ENCODE data around the gene TTC21B.

The TTC21B gene

DNA sequence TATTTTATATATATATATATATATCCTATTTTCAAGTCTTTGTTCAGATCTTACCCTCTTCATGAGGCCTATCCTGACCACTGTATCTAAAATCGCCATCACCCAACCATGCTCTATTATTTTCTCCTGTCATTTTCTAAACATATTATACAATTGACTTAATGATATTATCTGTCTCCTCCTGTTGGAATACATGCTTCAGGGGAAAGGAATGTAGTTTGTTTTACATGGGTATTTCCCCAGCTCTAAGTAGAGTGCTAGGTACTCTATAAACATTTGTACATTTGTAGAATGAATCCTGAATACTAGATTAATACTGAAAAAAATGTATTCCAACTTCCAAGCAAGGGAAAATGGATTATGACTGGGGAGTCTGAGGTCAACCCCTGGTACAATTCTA is 26.2 kb downstream of the TTC21B start:
- DNase-seq (ENCODE audit: low read depth in 2 of 2, low spot score in 1 of 2), result no peak

GRCh38 chr2:165924946-165925345 is 28.6 kb downstream of the TTC21B start:
- no peak for DNase-seq (ENCODE audit: low read depth in 2 of 2, low spot score in 1 of 2)

DNA sequence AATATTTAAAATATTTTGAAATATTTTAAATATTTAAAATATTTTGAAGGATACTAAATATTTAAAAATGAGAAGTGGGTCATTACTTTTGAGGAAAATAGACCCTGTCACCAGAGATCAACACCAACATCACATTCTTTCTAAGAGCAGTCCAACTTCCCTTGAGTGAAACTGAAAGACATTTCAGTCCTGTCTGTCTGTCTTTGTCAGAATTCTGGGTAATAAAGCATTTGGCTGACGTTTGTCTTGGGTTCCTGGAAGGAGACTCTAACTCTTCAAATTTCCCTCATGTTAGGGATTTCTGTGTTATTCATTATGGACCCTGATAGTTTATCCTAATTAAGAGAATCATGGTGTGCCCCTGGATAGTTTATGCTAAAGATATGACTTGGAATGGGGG is 32.8 kb downstream of the TTC21B start:
- DNase-seq (ENCODE audit: low read depth in 2 of 2, low spot score in 1 of 2), result no peak

- DNase-seq (ENCODE audit: low read depth in 2 of 2, low spot score in 1 of 2), result no peak
Measured at GRCh38 chr2:165913636-165914035, 39.9 kb downstream of the TTC21B start.

GRCh38 chr2:165911981-165912380 is 41.6 kb downstream of the TTC21B start:
- DNase-seq (ENCODE audit: low read depth in 2 of 2, low spot score in 1 of 2), result no peak

- DNase-seq (ENCODE audit: low read depth in 2 of 2, low spot score in 1 of 2), result no peak
Measured at GRCh38 chr2:165911231-165911630, 42.3 kb downstream of the TTC21B start.

DNA sequence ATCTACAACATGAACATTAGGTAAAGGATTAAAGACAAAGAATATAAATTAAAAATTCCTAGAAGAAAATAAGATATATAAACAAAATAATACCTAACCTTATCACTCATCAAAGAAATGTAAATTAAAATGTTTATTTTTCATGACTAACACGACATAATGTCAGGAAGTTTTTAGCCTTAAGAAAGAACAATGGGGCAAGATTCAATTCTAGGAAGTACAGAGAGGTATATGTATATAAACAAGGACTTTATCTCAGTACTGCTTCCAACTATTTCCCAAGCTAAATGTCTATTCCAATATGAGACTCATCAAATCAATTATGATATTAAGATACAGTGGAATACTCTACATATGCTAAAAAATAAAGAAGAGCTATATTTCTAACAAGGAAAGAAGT is 44.1 kb downstream of the TTC21B start:
- no peak for DNase-seq (ENCODE audit: low read depth in 2 of 2, low spot score in 1 of 2)

DNA sequence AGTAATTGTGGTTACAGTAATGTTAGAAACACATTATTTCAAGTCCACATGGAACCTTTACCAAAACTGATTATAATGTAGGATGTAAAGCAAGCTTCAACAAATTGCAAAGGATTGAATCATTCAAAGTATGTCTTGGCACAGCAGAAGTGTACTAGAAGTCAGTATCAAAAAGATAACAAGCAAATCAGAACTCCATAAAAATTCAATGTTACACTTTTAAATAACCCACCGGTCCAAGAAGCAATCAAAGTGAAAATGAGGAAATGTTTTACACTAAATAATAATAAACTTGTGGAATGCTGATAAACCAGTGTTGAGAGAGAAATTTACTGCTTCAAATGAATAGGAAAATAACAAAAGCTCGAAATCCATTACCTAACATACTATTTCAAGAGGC is 47.7 kb downstream of the TTC21B start:
- DNase-seq (ENCODE audit: low read depth in 2 of 2, low spot score in 1 of 2), result no peak

GRCh38 chr2:165905269-165905668 is 48.3 kb downstream of the TTC21B start:
- no peak for DNase-seq (ENCODE audit: low read depth in 2 of 2, low spot score in 1 of 2)

DNA sequence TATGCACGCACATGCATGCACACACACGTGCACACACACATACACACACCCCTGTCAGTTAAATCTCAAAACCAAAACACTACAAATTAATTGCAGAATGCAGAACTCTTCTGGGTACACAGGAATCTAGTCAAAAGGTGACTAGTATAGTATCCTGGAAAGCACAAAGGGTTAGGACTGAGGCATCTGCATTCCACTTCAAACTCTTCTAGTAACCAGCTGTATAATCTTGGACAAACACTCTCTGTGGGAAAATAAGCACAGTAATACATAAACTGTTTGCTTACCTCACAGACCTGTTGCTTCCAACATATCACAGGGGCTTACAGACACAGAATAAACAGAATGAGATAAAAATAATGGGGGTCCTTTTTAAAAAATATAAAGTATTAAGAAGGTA is 49.1 kb downstream of the TTC21B start:
- no peak for DNase-seq (ENCODE audit: low read depth in 2 of 2, low spot score in 1 of 2)

DNA sequence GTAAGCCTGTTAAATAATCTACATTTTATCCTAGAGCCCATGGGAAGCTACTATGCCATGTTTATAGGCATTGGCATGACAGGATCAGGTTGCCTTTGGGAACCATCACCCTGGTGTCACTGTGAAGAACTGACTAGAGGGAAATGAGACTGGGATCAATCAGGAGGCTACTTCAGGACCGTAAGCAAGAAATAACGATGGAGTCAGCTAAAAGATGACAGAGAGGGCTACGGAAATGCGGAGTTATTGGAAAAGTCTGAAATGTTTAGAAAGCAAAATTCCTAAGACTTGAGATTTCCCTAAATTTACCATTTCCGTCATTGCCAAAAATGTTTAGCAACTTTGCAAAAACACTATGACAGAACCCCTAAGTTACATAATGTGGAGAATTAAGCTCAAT is 50.2 kb downstream of the TTC21B start:
- no peak for DNase-seq (ENCODE audit: low read depth in 2 of 2, low spot score in 1 of 2)

- no peak for DNase-seq (ENCODE audit: low read depth in 2 of 2, low spot score in 1 of 2)
Measured at GRCh38 chr2:165902934-165903333, 50.6 kb downstream of the TTC21B start.

DNA sequence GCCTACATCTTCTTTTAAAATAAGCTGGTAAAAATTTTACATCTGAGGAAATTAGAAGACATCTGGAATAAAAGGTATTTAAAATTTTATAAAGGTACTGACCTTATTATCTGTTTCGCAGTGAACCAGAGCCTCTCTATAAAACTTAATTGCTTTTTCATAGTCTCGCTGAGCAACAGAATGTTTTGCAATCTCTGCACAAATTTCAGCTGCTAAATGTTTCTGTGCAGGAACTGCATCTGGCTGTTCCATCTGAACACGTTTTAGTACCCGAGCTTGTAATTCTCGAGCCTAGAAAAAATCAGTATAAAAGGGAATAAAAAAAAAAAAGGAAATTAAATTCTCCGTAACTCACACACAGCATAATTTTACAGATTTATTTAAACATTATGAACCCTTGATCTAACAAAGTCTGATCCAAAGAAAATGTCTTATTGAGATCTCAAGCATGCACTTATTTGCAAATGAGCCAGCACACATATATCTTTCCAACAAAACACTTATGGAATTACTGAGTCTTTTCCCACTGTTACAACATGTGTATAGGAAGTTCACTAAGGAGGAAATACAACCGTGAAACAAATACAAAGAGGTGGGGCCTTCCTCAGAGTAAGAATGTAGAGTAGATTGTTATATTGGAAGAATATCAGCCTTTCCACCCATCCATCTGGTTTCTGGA is 51.8 kb downstream of the TTC21B start:
- no peak for DNase-seq (ENCODE audit: low read depth in 2 of 2, low spot score in 1 of 2)

DNA sequence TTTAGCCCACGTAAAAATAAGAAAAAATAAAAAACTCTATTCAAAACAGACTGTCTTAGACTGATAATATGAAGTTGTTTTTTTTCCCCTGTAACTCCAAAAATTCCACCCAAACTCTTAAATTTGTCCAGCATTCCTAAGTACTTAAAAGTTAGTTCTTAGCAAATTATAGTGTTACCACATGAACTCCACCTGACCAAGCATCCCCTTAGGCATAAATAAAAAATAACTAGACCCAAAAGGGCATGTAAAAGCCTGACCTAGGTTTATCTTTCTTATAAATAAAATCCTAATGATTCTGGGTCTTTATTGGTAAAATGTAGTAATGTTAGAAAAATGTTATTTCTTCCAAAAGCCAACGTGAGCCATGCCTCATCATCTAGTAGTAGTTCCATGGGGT is 54.3 kb downstream of the TTC21B start:
- DNase-seq (ENCODE audit: low read depth in 2 of 2, low spot score in 1 of 2), result no peak

GRCh38 chr2:165898381-165898780 is 55.2 kb downstream of the TTC21B start:
- DNase-seq (ENCODE audit: low read depth in 2 of 2, low spot score in 1 of 2), result no peak

DNA sequence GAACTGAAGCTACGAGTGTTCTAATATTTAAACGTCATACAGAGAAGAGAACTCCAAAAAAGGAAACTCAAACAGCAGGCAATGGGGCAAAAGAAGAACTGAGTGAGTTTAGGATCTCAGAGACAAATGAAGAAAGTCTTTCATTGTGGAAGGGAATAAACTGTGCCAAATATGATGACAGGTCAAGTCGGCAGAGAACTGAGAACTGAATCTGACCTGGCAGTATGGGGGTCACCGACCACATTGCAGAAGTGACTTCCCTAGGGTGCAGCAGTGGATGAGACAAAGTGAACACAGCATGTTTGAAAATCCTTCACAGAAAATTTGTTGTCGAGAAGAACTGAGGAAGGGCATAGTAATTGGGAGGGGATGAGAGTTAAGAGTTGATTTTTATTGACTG is 55.9 kb downstream of the TTC21B start:
- DNase-seq (ENCODE audit: low read depth in 2 of 2, low spot score in 1 of 2), result no peak

GRCh38 chr2:165897074-165897473 is 56.5 kb downstream of the TTC21B start:
- no peak for DNase-seq (ENCODE audit: low read depth in 2 of 2, low spot score in 1 of 2)

GRCh38 chr2:165895974-165896373 is 57.6 kb downstream of the TTC21B start:
- no peak for DNase-seq (ENCODE audit: low read depth in 2 of 2, low spot score in 1 of 2)

DNA sequence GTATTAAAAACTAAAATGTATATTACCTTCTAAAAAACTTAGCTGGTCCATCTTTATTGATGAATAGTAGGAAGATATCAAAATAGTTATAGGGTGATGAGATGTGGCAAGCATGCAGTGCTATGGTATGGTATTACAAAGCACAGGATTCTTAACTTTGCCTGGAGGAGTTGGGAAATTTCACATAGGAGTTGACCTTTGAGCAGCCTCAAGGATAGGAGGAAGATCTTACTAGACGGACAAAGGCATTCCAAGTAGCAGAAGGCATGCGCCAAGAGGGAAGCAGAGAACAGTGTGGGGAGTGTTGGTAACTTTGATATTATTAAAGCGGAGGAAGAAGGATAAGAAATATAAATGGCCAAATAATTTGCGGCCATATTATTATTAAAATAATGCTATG is 60.0 kb downstream of the TTC21B start:
- no peak for DNase-seq (ENCODE audit: low read depth in 2 of 2, low spot score in 1 of 2)

DNA sequence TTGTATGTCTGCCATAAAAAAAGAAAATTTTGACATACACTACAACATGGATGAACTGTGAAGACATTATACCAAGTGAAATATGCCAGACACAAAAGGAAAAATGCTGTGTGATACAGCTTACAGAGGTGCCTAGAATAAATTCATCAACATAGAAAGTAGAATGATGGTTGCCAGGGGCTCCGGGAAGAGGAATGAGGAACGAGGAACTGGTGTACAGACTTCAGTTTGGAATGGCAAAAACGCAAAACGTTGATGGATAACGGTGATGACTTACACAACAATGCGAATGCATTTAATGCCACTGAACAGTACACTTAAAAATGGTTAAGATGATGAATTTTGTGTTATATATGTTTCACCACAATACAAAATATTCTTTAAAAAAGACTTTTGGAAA is 61.0 kb downstream of the TTC21B start:
- DNase-seq (ENCODE audit: low read depth in 2 of 2, low spot score in 1 of 2), result no peak

- DNase-seq (ENCODE audit: low read depth in 2 of 2, low spot score in 1 of 2), result no peak
Measured at GRCh38 chr2:165891943-165892342, 61.6 kb downstream of the TTC21B start.

DNA sequence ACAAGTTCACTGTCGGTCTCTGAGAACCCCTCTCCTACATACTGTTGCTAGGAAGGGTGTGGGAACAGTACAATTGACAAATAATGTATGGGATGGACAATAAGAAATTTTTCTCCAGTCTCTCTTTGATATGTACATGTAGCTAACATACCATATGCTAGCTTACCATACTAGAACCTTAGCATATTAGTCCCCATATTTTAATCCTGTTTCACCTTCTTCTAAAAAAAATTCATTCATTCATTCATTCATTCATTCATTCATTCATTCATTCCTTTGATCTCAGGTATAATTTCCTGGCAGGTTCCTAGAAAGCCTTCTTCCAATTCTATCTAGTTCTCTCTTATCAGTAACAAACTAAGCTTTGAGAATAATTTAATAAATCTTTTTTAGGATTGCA is 62.2 kb downstream of the TTC21B start:
- no peak for DNase-seq (ENCODE audit: low read depth in 2 of 2, low spot score in 1 of 2)

- no peak for DNase-seq (ENCODE audit: low read depth in 2 of 2, low spot score in 1 of 2)
Measured at GRCh38 chr2:165889798-165890197, 63.8 kb downstream of the TTC21B start.

DNA sequence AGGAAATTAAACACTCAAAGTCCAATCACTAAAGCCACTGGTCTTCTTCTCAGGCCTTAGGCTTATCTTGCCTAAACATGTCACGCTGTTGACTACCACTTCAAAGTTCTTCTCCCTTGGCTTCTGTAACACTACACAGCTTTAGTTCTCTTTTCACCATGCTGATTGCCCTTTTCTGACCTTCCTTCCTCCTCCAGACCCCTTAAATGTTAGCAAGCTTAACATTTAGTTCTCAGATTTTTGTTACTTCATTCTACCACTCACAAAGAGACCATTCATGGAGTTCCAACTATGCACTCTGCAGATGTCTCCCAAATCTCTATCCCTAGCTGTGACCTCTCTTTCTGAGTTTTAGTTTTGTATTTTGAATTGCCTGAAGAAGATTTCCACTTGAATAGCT is 64.4 kb downstream of the TTC21B start:
- DNase-seq (ENCODE audit: low read depth in 2 of 2, low spot score in 1 of 2), result no peak
